Measurements from ENCODE around the gene TMEM126A.

GRCh38 chr11:85627332-85627997 lies 20.3 kb upstream of the TMEM126A start, which contains the start of gene DLG2:
- no peak for TF ChIP-seq POLR2A (IDR thresholded peaks at IDR 0.05)
- TF ChIP-seq EP300 (IDR thresholded peaks at IDR 0.05): no peak

Measured in upper lobe of left lung (tissue), 4 donors.